Measurements from ENCODE around the gene LAMC3.

Gene LAMC3

DNA sequence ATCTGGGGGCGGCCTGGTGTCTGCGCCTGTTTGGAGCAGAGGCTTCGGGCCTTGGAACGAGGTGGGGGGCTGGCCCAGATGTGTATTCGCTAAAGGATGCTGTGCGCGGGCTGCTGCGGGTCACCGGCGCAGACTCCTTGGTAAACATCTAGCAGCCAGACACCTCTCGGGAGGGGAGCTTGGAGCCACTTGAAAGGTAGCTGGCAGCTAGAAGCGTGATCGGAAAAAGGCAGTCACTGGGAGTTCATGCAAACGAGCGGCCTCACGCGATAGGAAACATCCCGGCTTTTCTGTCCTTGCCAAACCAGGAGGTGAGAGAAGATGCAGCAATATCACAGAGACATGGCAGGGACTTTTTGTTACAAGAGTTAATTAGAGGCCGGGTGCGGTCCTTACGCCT is 8.1 kb downstream of the LAMC3 start:
- Histone ChIP-seq H3K27me3 (ENCODE audit: control insufficient read depth in 1 of 2, insufficient read depth in 2 of 2, low read length in 2 of 2) (no peaks in the 10 kb centered on the region), H3K9ac (ENCODE audit: low read length) (no peak overlapping the region), H3K4me3 (ENCODE audit: low read depth in 1 of 2, low read length in 2 of 2) (no peak overlapping the region), H3K9me3 (ENCODE audit: low read length) (no peaks in the 10 kb centered on the region), H3K36me3 (ENCODE audit: insufficient read depth, low read length) (no peaks in the 10 kb centered on the region), H3K4me1 (ENCODE audit: insufficient read depth, low read length) (no peaks in the 10 kb centered on the region), H3K27ac (ENCODE audit: low read depth, low read length) (no peak overlapping the region)

DNA sequence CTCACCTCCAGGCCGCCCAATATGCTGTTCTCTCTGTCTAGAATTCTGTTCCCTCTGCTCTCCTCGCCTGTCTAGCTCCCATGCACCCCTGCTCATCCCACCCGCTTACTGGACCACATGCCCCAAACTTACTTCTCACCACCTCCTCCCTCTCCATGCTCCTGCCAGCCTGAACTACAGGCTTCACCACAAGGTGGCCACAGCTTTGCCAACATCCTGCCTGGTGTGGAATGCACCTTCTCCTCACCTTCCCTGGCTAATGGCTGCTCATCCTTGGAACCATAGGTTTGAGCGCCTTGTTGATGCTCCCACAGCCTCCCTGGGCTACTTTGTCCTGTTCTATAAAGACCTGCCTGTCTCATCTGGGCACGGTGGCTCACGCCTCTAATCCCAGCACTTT is 9.6 kb downstream of the LAMC3 start:
- H3K27ac ChIP-seq (ENCODE audit: low read depth, low read length), result no peak overlapping the region
- H3K36me3 ChIP-seq (ENCODE audit: insufficient read depth, low read length), result no peaks in the 10 kb centered on the region
- H3K27me3 ChIP-seq (ENCODE audit: control insufficient read depth in 1 of 2, insufficient read depth in 2 of 2, low read length in 2 of 2), result no peaks in the 10 kb centered on the region
- H3K9ac ChIP-seq (ENCODE audit: low read length), result no peak overlapping the region
- H3K4me1 ChIP-seq (ENCODE audit: insufficient read depth, low read length), result no peaks in the 10 kb centered on the region
- no peak overlapping the region for H3K4me3 ChIP-seq (ENCODE audit: low read depth in 1 of 2, low read length in 2 of 2)
- no peaks in the 10 kb centered on the region for H3K9me3 ChIP-seq (ENCODE audit: low read length)

DNA sequence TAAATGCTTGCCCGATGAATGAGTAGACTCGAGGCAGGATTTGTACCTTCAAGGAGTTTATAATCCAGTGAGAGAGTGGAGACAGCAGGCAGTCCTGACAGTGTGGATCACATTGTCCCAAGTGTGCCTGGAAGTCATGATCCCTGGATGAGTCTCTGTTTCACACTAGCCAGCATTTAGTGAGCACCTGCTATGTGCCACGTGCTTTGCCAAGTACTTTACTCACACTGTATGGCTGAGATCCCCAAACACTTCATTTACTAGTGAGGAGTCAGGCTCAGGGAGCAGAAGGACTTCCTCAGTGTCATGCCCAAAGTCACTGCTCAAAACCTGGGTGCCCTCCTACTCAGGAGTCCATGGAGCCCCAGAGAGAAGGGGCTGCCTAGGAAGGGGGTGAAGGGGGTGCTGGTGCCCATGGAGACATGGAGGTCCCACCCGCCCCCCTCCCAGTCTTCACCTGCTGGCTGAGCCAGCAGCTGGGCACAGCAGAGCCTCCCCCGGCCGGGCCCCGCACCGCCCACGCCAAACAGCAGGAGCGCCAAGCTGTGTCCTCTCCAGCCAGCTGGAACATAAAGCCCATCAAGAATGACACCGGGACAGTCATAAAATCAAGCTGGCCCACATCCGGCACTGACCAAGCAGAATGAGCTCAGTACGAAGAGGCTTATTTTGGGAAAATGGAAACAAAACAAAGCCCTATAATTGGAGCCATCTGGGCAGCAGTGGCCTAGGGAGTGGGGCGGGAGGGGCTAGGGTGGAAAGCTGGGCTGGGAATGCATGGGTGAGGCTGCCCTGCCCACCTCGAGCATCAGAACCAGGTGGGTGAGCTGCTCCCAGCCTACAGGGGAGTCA is 10.6 kb downstream of the LAMC3 start:
- no peaks in the 10 kb centered on the region for H3K36me3 ChIP-seq (ENCODE audit: insufficient read depth, low read length)
- H3K4me3 ChIP-seq (ENCODE audit: low read depth in 1 of 2, low read length in 2 of 2), result no peak overlapping the region
- no peaks in the 10 kb centered on the region for H3K4me1 ChIP-seq (ENCODE audit: insufficient read depth, low read length)
- H3K27me3 ChIP-seq (ENCODE audit: control insufficient read depth in 1 of 2, insufficient read depth in 2 of 2, low read length in 2 of 2), result no peaks in the 10 kb centered on the region
- no peak overlapping the region for H3K9ac ChIP-seq (ENCODE audit: low read length)
- no peak overlapping the region for H3K27ac ChIP-seq (ENCODE audit: low read depth, low read length)
- H3K9me3 ChIP-seq (ENCODE audit: low read length), result no peaks in the 10 kb centered on the region

DNA sequence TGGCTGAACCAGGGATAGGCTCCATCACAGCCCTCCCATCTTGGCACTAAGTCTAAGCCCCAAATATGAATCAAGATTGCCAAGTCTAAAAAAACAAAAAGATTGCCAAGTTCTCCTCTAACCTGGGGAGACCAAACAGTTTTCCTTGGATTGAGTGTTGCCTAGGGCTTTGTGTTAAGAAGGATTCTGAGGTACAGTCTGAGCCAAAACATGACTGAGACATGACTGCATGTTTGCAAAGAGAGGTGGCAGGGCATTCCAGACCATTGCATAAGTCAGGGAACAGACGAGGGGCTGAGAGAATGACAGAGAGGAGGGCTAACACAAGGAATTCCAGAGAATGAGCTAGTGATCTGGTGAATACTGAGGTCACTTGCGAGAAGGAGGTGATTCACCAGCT is 11.4 kb downstream of the LAMC3 start:
- H3K9me3 ChIP-seq (ENCODE audit: low read length), result no peaks in the 10 kb centered on the region
- H3K9ac ChIP-seq (ENCODE audit: low read length), result no peak overlapping the region
- H3K4me1 ChIP-seq (ENCODE audit: insufficient read depth, low read length), result no peaks in the 10 kb centered on the region
- H3K27ac ChIP-seq (ENCODE audit: low read depth, low read length), result no peak overlapping the region
- H3K36me3 ChIP-seq (ENCODE audit: insufficient read depth, low read length), result no peaks in the 10 kb centered on the region
- no peak overlapping the region for H3K4me3 ChIP-seq (ENCODE audit: low read depth in 1 of 2, low read length in 2 of 2)
- no peaks in the 10 kb centered on the region for H3K27me3 ChIP-seq (ENCODE audit: control insufficient read depth in 1 of 2, insufficient read depth in 2 of 2, low read length in 2 of 2)

DNA sequence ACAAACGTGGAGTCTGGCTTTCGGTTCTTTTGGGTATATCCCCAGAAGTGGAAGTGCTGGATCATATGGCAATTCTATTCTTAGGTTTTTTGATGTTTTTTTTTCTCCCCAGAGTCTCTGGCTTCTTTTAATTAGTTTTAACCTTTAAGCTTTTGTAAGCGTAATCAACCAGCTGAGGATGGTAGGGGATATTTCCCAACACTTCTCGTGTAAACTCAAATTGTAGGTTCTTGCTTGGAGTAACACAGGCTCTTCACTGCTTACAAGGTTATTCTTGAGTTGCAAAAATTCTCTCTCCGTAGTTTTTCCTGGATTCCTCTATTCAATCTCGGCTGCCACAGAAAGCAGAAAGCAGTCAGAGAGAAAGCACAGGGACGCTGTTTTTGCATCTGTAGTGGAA is 11.9 kb downstream of the LAMC3 start:
- Histone ChIP-seq H3K4me1 (ENCODE audit: insufficient read depth, low read length) (no peaks in the 10 kb centered on the region), H3K4me3 (ENCODE audit: low read depth in 1 of 2, low read length in 2 of 2) (no peak overlapping the region), H3K36me3 (ENCODE audit: insufficient read depth, low read length) (no peaks in the 10 kb centered on the region), H3K27me3 (ENCODE audit: control insufficient read depth in 1 of 2, insufficient read depth in 2 of 2, low read length in 2 of 2) (no peaks in the 10 kb centered on the region), H3K27ac (ENCODE audit: low read depth, low read length) (no peak overlapping the region), H3K9ac (ENCODE audit: low read length) (no peak overlapping the region), H3K9me3 (ENCODE audit: low read length) (no peaks in the 10 kb centered on the region)

DNA sequence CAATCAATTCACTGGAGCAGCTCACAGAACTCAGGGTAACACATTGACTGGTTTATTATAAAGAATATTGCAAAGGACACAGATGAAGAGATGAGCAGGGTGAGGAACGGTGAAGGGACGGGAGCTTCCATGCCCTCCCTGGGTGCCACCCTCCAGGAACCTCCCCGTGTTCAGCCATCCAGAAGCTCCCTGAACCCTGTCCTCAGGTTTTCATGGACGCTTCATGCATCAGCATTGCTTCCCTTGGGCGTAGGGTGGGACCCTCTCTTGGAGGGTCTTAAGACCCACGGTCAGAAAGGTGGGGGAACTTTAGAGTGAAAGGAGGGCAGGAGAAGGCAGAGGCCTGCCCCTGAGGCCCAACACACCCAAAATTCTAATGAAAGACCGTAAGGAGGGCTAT is 12.8 kb downstream of the LAMC3 start:
- H3K4me3 ChIP-seq (ENCODE audit: low read depth in 1 of 2, low read length in 2 of 2), result no peak overlapping the region
- H3K9ac ChIP-seq (ENCODE audit: low read length), result no peak overlapping the region
- no peaks in the 10 kb centered on the region for H3K27me3 ChIP-seq (ENCODE audit: control insufficient read depth in 1 of 2, insufficient read depth in 2 of 2, low read length in 2 of 2)
- H3K9me3 ChIP-seq (ENCODE audit: low read length), result no peaks in the 10 kb centered on the region
- H3K27ac ChIP-seq (ENCODE audit: low read depth, low read length), result no peak overlapping the region
- H3K4me1 ChIP-seq (ENCODE audit: insufficient read depth, low read length), result no peaks in the 10 kb centered on the region
- H3K36me3 ChIP-seq (ENCODE audit: insufficient read depth, low read length), result no peaks in the 10 kb centered on the region

DNA sequence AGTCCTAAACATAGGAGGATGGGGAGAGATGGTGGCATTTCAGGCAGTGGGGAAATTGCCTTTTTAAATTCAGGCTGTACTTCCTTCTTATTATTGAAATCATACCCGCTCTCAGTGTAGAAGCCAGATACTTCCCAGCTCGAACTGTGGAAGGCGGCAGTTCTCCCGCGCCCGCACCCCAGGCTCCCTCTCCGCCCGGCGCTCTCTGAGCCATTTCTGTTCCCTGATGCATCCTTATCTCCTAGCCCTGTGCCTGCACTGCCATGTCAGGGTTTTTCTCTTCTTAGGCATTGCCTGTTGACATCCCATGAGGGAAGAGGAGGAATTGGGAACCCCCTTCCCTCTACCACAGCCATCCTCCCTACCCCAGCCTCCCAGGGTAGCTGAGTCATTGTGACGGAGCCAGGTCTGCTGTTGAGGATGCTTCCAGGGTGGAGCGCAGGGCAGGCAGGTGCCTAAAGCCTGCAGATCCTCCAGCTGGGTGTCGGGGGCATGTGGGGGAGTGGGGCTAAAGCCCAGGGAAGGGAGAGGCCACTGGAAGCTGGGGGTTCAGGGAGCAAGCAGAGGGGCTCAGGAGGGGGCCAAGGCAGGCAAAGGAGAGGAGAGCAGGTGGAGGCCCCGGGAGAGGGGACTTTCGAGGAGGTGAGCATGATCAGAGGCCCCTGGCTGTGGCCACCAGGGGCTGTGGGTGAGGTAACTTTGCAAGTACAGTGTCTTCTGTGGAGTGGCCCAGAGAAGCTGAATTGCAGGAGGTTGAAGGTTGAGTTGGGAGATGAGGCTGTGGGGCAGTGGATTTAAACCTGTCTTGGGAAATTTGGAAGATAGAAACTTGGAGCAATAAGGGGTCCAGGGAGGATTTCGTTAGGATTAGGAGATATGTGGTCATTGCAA is 16.2 kb downstream of the LAMC3 start:
- H3K27ac ChIP-seq (ENCODE audit: low read depth, low read length), result no peak overlapping the region
- H3K27me3 ChIP-seq (ENCODE audit: control insufficient read depth in 1 of 2, insufficient read depth in 2 of 2, low read length in 2 of 2), result no peaks in the 10 kb centered on the region
- H3K4me1 ChIP-seq (ENCODE audit: insufficient read depth, low read length), result no peaks in the 10 kb centered on the region
- H3K36me3 ChIP-seq (ENCODE audit: insufficient read depth, low read length), result no peaks in the 10 kb centered on the region
- H3K4me3 ChIP-seq (ENCODE audit: low read depth in 1 of 2, low read length in 2 of 2), result no peak overlapping the region
- no peak overlapping the region for H3K9ac ChIP-seq (ENCODE audit: low read length)
- no peaks in the 10 kb centered on the region for H3K9me3 ChIP-seq (ENCODE audit: low read length)

DNA sequence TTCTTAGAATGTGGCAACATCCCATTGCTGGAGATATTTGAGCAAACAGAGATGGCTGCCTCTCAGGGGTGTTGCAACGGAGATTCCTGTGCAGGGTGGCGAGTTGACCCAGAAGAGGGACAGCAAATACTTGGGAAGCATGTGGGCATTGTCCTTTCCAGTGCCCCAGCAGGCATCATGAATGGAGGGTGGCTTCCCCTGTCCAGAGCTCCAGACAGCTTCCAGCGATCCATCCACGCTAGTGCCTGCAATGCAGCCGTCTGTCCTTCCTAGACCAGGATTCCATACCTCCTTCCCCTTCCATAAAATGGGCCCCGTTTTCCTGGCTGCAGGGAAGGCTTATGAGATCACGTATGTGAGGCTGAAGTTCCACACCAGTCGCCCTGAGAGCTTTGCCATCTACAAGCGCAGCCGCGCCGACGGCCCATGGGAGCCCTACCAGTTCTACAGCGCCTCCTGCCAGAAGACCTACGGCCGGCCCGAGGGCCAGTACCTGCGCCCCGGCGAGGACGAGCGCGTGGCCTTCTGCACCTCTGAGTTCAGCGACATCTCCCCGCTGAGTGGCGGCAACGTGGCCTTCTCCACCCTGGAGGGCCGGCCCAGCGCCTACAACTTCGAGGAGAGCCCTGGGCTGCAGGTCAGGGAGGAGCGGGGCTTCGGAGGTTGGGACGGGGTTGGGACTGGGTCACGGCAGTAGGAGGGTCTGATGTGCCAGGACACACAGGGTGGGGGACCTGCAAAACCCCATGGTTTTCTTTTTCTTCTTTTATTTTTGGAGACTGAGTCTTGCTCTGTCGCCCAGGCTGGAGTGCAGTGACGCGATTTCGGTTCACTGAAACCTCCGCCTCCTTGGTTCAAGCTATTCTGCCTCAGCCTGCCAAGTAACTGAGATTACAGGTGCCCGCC is 17.2 kb downstream of the LAMC3 start:
- Histone ChIP-seq H3K27ac (ENCODE audit: low read depth, low read length) (no peak overlapping the region), H3K27me3 (ENCODE audit: control insufficient read depth in 1 of 2, insufficient read depth in 2 of 2, low read length in 2 of 2) (no peaks in the 10 kb centered on the region), H3K9me3 (ENCODE audit: low read length) (no peaks in the 10 kb centered on the region), H3K36me3 (ENCODE audit: insufficient read depth, low read length) (no peaks in the 10 kb centered on the region), H3K4me3 (ENCODE audit: low read depth in 1 of 2, low read length in 2 of 2) (no peak overlapping the region), H3K4me1 (ENCODE audit: insufficient read depth, low read length) (no peaks in the 10 kb centered on the region), H3K9ac (ENCODE audit: low read length) (no peak overlapping the region)

DNA sequence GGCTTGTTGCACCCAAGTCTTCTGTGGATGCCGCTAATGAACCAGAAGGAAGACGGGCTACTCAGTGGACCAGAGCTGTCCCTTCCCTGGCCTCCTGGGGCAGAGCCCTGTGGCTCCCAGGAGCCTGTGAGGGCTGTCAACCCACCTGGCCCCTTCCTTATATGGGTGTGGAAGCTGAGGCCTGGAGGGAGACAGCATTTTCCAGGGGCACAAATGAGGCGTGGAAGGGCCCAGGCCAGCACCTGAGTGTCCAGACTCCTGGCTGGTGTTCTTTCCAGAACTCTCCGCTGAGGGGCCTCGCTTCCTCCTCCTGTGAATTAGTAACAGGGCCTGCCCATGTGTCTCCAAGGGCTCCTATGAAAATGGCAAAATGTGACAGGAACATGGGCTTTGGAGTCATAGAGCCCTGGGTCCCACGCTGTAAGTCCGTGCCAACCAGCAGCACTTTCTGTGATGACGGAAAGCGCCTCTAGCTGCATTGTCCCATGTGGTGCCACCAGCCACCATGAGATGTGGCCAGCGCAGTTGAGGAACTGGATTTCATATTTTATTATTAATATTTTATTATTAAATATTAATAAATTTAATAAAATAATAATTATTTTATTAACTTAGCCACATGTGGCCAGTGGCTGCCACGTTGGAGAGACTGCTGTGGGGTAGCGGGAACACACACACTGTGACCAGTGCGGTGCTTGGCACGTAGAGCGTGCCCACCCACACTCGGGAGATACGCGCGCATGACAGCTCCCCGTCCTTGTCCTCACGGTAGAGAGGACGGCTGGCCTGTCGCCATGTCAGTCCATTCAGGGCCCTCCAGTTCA is 18.3 kb downstream of the LAMC3 start:
- Histone ChIP-seq H3K4me3 (ENCODE audit: low read depth in 1 of 2, low read length in 2 of 2) (no peak overlapping the region), H3K9me3 (ENCODE audit: low read length) (no peaks in the 10 kb centered on the region), H3K4me1 (ENCODE audit: insufficient read depth, low read length) (no peaks in the 10 kb centered on the region), H3K36me3 (ENCODE audit: insufficient read depth, low read length) (no peaks in the 10 kb centered on the region), H3K9ac (ENCODE audit: low read length) (no peak overlapping the region), H3K27ac (ENCODE audit: low read depth, low read length) (no peak overlapping the region), H3K27me3 (ENCODE audit: control insufficient read depth in 1 of 2, insufficient read depth in 2 of 2, low read length in 2 of 2) (no peaks in the 10 kb centered on the region)

DNA sequence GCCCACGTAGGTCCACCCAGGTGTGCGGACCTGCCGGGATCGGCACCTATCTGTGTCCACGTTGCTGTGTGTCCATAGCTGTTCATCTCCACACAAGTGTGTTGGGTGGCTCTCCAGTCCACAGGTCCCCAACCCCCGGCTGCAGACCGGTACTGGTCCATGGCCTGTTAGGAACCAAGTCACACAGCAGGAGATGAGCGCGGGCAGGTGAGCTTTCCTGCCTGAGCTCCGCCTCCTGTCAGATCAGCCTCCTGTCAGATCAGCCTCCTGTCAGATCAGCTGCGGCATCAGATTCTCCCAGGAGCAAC is 18.9 kb downstream of the LAMC3 start:
- no peaks in the 10 kb centered on the region for H3K4me1 ChIP-seq (ENCODE audit: insufficient read depth, low read length)
- no peaks in the 10 kb centered on the region for H3K36me3 ChIP-seq (ENCODE audit: insufficient read depth, low read length)
- no peak overlapping the region for H3K4me3 ChIP-seq (ENCODE audit: low read depth in 1 of 2, low read length in 2 of 2)
- H3K9me3 ChIP-seq (ENCODE audit: low read length), result no peaks in the 10 kb centered on the region
- H3K9ac ChIP-seq (ENCODE audit: low read length), result no peak overlapping the region
- no peak overlapping the region for H3K27ac ChIP-seq (ENCODE audit: low read depth, low read length)
- H3K27me3 ChIP-seq (ENCODE audit: control insufficient read depth in 1 of 2, insufficient read depth in 2 of 2, low read length in 2 of 2), result no peaks in the 10 kb centered on the region

Measured in muscle layer of colon (tissue), 2 donors.